GM10248 (cell line): ENCODE data around the gene ZNF329.

ENCODE experiments used
- CTCF ChIA-PET: fragments of 300-600 bp; sonication (Branson Sonifier 250); formaldehyde crosslinking; extraction: SDS; loops from one replicate; lab custom pipeline; 2021; ENCODE audit warnings: antibody characterized with exemption; lab: Yijun Ruan, JAX
- POLR2A ChIA-PET: fragments of 350-650 bp; sonication (Branson Sonifier 250); formaldehyde crosslinking; extraction: SDS; loops from one replicate; lab custom pipeline; 2020; ENCODE audit warnings: antibody characterized with exemption; lab: Yijun Ruan, JAX
- DNase-seq: peaks from one replicate; pipeline ENCODE4 v3.0.0; 2012; ENCODE audit errors: extremely low spot score
- TF ChIP-seq, protein P1 (sequence below): IDR thresholded peaks from 2 replicates; pipeline ENCODE4 v1.5.1; 2012; ENCODE audit warnings: mild to moderate bottlenecking, low read depth; ENCODE audit errors: extremely low read depth, missing control alignments, control extremely low read depth

Gene ZNF329

DNA sequence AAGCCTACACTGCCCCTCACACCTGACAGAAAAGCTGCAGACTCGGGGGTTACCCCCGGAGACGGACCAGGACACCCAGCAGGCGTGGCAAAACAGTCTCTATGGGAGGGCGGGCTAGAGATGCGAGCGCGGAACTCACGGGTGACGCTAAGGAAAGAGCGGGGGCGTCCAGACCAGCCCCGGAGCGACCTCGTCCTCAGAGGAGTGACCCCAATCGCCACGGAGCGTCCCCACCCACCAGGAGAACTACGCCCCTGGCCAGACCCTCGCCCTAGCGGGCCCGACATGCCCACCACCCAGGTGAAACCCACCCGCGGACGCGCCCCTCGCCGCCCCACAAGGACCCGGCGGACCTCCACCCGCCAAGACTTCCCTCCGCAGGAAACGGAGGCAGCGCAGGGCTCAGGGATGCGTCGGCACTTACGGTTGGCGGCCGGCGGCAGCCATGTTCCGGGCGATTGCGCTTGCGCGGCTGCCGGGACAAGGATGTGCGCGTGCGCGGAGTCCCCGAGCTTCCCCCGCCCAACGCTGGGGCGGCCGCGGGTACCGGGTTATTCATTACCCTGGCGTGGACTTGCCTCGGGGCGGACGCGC is at the start of gene ZNF329:
ZNF329 (minus strand) TSS at position 462 of the 594 bp plus-strand sequence. CDS start 21,286 bp downstream, outside the sequence.
- ChIA-PET POLR2A (no interaction called here), CTCF (no interaction called here)
- DNase-seq = peak; percentile 90
- TF ChIP-seq, protein P1, sequence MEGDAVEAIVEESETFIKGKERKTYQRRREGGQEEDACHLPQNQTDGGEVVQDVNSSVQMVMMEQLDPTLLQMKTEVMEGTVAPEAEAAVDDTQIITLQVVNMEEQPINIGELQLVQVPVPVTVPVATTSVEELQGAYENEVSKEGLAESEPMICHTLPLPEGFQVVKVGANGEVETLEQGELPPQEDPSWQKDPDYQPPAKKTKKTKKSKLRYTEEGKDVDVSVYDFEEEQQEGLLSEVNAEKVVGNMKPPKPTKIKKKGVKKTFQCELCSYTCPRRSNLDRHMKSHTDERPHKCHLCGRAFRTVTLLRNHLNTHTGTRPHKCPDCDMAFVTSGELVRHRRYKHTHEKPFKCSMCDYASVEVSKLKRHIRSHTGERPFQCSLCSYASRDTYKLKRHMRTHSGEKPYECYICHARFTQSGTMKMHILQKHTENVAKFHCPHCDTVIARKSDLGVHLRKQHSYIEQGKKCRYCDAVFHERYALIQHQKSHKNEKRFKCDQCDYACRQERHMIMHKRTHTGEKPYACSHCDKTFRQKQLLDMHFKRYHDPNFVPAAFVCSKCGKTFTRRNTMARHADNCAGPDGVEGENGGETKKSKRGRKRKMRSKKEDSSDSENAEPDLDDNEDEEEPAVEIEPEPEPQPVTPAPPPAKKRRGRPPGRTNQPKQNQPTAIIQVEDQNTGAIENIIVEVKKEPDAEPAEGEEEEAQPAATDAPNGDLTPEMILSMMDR = no peak

DNA sequence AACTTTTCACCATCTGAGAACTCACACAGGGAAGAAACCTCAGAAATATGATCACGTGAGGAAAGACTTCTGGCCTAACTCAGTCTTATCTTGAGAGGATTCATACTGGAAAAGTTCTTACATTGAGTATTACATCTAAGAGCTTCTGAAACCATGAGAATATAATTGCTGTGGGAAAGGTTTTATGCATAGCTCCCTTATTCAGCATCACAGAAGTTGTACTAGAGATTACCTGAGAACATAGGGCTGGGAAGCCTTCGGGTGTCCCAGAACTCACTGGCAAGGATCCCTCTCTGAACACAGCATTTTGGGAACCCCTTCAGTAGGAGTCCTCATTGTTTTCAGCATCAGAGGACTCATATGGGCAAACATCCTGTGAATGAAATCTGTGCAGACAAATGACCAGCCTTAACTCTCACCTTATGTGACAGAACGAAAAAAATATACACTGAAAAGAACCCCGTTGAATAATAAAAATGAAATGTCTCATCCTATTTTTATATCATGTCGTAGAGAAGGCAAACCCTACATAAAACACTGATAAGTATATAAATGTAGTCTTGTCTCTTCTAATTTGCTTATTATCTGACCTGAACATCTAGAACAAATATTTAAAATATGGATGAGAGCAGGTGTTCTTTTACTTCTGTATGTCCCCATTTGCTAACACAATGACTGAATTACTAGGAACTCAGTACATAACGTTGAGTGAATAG is 46.5 kb upstream of the ZNF329 start:
- ChIA-PET POLR2A (no interaction called here), CTCF (no interaction called here)
- TF ChIP-seq, protein P1 = no peak
- DNase-seq = no peak

DNA sequence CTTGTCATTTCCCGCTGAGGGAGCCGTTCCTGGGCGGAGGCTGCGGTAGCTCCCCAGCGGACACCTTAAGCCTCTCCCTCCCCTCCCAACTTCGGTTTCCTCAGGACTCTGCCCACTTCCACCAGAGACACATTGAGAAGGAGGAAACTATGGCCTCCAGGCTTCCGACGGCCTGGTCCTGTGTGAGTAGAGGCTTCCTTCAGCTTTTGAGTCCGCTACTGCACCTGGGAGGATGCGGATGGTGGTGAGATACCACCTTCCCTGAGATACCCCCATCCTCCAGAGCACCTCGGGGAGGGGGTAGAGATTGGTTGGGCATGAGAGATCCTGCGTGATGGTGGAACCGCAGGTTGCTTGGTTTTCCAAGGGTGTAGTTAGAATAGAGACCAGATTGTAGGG is 33.2 kb upstream of the ZNF329 start:
- CTCF ChIA-PET = interaction anchor here (0.8 kb wide), 1 partner anchor 26 kb away, joined by 3 read pairs; no protein-coding TSS in a partner anchor
- POLR2A ChIA-PET = no interaction called here
- DNase-seq = no peak
- TF ChIP-seq, protein P1 = no peak

DNA sequence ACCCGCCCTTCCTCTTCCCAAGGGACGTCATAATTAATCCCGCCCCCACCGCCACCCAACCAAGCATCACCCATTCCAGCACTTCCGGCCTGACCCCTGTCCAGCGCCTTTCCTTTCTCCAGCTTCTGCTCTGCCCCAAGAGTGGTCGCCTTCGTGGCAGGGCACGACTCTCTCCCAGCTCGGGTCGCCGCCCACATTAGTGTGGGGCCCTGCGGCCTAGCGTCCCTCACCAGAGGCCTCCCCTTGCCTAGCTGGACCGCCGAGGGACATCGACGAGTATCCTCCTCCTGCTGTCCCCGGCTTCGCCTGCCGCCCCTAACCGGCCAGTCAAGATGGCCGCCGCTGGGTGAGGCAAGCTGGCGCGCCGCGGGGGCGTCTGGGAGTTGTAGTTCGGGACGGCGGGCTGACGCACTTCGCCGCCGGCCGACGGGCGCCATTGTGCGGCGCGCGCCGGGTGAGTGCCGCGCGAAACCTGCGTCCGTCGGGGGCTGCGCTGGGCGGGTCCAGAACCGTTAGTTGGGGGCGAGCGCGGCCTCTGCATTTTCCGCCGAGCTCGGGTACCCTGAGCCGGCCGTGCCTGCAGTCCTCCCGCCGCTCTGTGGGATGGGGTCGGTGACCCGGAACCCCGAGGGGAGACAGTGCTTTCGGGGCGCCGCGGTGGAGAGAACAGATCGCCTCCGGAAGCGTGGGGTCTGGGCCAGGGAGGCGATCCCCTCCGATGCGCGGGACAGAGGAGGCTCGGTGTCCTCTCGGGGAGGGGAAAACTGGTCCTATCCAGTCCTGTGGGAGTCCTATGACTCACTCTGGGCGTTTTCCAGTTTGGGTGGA is 32.6 kb upstream of the ZNF329 start, which contains the start of gene ZNF274:
ZNF274 (plus strand) TSS at position 73 of the 828 bp plus-strand sequence. CDS start 905 bp downstream, outside the sequence.
- POLR2A ChIA-PET = no interaction called here
- CTCF ChIA-PET = interaction anchor here (0.8 to 2.2 kb wide), 2 partner anchors 26 to 30 kb away, joined by 3 to 6 read pairs; no protein-coding TSS in a partner anchor
- TF ChIP-seq, protein P1 = no peak
- DNase-seq = peak; percentile 97

DNA sequence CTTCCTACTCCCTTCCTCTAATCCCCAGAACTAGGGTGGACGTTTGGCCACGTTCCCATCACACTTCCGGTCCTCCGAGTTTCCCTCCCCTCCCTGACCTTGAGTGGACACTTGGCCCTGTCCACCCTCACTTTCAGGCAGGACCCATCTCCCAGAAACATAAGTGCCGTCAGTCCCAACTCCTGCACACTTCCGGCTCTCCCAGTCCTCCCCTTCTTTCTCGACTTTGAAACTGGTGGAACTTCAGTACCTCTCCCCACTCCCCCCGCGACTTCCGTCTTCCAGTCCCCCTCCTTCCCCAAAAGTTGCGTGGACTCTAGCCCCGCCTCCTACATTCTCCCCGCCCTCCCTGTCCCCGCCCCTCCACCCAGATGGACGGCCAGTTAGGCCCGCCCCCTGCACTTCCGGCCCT is 32.0 kb upstream of the ZNF329 start:
- TF ChIP-seq, protein P1 = no peak
- DNase-seq = peak; percentile 94
- CTCF ChIA-PET = interaction anchor here (0.9 to 2.2 kb wide), 2 partner anchors 29 to 119 kb away, joined by 3 to 6 read pairs; no protein-coding TSS in a partner anchor
- POLR2A ChIA-PET = no interaction called here
